ENCODE measurements around the gene PSMD5. TPM values are rescaled to one million over a fixed set of nuclear protein-coding genes. Genes with fewer than 3 reads are reported as not detected.

Gene PSMD5
- polyA plus RNA-seq, 1 of the 3 experiments (the other 2 are of a cell fraction): 13.7 TPM

- Histone ChIP-seq H3F3A (replicated peaks; ENCODE audit: insufficient read depth) (peaks cover 6% of the 10 kb centered on the region), H3K9me2 (no peaks in the 10 kb centered on the region), H3K4me3 (ENCODE audit: low read depth in 2 of 2, low read length in 1 of 2) (no peak overlapping the region), H4K20me1 (ENCODE audit: insufficient read depth) (no peaks in the 10 kb centered on the region), H3K79me2 (ENCODE audit: insufficient read depth) (peaks cover 37% of the 10 kb centered on the region), H3K4me1 (ENCODE audit: control insufficient read depth in 1 of 2, insufficient read depth in 2 of 2, low read depth in 1 of 2, low read length in 1 of 2) (no peaks in the 10 kb centered on the region), H3K4me2 (no peak overlapping the region), H3K9ac (no peak overlapping the region), H2AFZ (ENCODE audit: low read depth) (no peak overlapping the region), H3K9me3 (no peaks in the 10 kb centered on the region), H3K27me3 (ENCODE audit: insufficient read depth) (no peaks in the 10 kb centered on the region), H3K27ac (ENCODE audit: low read depth in 2 of 2, low read length in 1 of 2) (no peak overlapping the region), H3K36me3 (replicated peaks in 1 of 2; ENCODE audit: control insufficient read depth in 1 of 2, insufficient read depth in 2 of 2, low read length in 1 of 2) (peaks cover 43 to 57% of the 10 kb centered on the region in 2 experiments)
- ChIA-PET POLR2A (no interaction called here), CTCF (interaction anchor here (1.6 kb wide), 1 partner anchor 77 kb away, joined by 4 read pairs; no protein-coding TSS in a partner anchor)
- DNase-seq: no peak
- TF ChIP-seq EZH2phosphoT487 (IDR thresholded peaks at IDR 0.05; ENCODE audit: borderline replicate concordance, low read depth) (no peak), TCF12 (IDR thresholded peaks at IDR 0.05) (no peak), ZBTB33 (IDR thresholded peaks at IDR 0.05; ENCODE audit: borderline replicate concordance, low read depth) (no peak), SMC3 (IDR thresholded peaks at IDR 0.05; ENCODE audit: low read depth, low read length) (no peak), CTCF (IDR thresholded peaks at IDR 0.05) (no peak)
Measured at GRCh38 chr9:120832807-120833206, 9.9 kb downstream of the PSMD5 start.

DNA sequence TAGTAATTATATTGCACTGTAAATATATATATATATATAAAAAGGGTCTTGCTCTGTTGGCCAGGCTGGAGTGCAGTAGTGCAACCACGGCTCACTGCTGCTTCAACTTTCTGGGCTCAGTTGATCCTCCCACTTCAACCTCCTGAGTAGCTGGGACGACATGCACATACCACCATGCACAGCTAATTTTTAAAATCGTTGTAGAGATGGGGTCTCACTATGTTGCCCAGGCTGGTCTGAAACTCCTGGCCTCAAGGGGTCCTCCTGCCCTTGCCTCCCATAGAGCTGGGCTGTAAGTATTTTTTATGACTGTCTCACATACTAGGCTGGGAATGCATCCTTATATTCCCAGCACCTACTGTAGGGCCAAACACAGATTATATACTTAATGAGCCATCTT is 11.9 kb downstream of the PSMD5 start:
- Histone ChIP-seq H3K4me1 (ENCODE audit: control insufficient read depth in 1 of 2, insufficient read depth in 2 of 2, low read depth in 1 of 2, low read length in 1 of 2) (no peaks in the 10 kb centered on the region), H3F3A (replicated peaks; ENCODE audit: insufficient read depth) (peaks cover 10% of the 10 kb centered on the region), H3K79me2 (ENCODE audit: insufficient read depth) (peaks cover 20% of the 10 kb centered on the region; the same call in 1 of the 2 replicates), H3K9me2 (no peaks in the 10 kb centered on the region), H3K4me3 (ENCODE audit: low read depth in 2 of 2, low read length in 1 of 2) (no peak overlapping the region), H3K27me3 (ENCODE audit: insufficient read depth) (no peaks in the 10 kb centered on the region), H3K4me2 (no peak overlapping the region), H3K9ac (no peak overlapping the region), H3K36me3 (replicated peaks in 1 of 2; ENCODE audit: control insufficient read depth in 1 of 2, insufficient read depth in 2 of 2, low read length in 1 of 2) (peaks cover 53 to 71% of the 10 kb centered on the region in 2 experiments), H3K27ac (ENCODE audit: low read depth in 2 of 2, low read length in 1 of 2) (no peak overlapping the region), H4K20me1 (ENCODE audit: insufficient read depth) (no peaks in the 10 kb centered on the region), H2AFZ (ENCODE audit: low read depth) (no peak overlapping the region), H3K9me3 (no peaks in the 10 kb centered on the region)
- TF ChIP-seq, protein P1, sequence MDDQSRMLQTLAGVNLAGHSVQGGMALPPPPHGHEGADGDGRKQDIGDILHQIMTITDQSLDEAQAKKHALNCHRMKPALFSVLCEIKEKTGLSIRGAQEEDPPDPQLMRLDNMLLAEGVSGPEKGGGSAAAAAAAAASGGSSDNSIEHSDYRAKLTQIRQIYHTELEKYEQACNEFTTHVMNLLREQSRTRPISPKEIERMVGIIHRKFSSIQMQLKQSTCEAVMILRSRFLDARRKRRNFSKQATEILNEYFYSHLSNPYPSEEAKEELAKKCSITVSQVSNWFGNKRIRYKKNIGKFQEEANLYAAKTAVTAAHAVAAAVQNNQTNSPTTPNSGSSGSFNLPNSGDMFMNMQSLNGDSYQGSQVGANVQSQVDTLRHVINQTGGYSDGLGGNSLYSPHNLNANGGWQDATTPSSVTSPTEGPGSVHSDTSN (IDR thresholded peaks at IDR 0.05): no peak
- TF ChIP-seq NRF1 (IDR thresholded peaks at IDR 0.05; ENCODE audit: low read depth, low read length) (no peak), ZBTB33 (IDR thresholded peaks at IDR 0.05; ENCODE audit: borderline replicate concordance, low read depth) (no peak), FOSL2 (IDR thresholded peaks at IDR 0.05; ENCODE audit: borderline replicate concordance, low read depth) (no peak), CTCF (IDR thresholded peaks at IDR 0.05) (no peak), RCOR1 (IDR thresholded peaks at IDR 0.05; ENCODE audit: low read length) (no peak), TEAD4 (IDR thresholded peaks at IDR 0.05; ENCODE audit: borderline replicate concordance, insufficient read depth) (no peak), GABPA (IDR thresholded peaks at IDR 0.05; ENCODE audit: low read depth) (no peak), USF2 (IDR thresholded peaks at IDR 0.05; ENCODE audit: borderline replicate concordance, low read depth, low read length) (no peak), JUND (IDR thresholded peaks at IDR 0.05) (no peak), EP300 (IDR thresholded peaks at IDR 0.05; ENCODE audit: borderline replicate concordance in 1 of 2, low read depth in 1 of 2, low read length in 1 of 2) (no peak), EZH2phosphoT487 (IDR thresholded peaks at IDR 0.05; ENCODE audit: borderline replicate concordance, low read depth) (no peak)
- WGBS (ENCODE audit: low lambda C conversion rate): 88% methylated on average over 3 of the region's 3 CpGs
- DNase-seq: no peak
- CTCF ChIA-PET: no interaction called here
- POLR2A ChIA-PET: interaction anchor here (0.6 kb wide), 1 partner anchor 45 kb away, joined by 4 read pairs; no protein-coding TSS in a partner anchor

Data from SK-N-SH (cell line).